ENCODE data around the gene SDCCAG8. TPM values are rescaled to one million over a fixed set of nuclear protein-coding genes. Genes with fewer than 3 reads are reported as not detected.

The SDCCAG8 gene
- polyA plus RNA-seq, 3 donors: 33.2 to 34.4 (median 33.4) TPM

DNA sequence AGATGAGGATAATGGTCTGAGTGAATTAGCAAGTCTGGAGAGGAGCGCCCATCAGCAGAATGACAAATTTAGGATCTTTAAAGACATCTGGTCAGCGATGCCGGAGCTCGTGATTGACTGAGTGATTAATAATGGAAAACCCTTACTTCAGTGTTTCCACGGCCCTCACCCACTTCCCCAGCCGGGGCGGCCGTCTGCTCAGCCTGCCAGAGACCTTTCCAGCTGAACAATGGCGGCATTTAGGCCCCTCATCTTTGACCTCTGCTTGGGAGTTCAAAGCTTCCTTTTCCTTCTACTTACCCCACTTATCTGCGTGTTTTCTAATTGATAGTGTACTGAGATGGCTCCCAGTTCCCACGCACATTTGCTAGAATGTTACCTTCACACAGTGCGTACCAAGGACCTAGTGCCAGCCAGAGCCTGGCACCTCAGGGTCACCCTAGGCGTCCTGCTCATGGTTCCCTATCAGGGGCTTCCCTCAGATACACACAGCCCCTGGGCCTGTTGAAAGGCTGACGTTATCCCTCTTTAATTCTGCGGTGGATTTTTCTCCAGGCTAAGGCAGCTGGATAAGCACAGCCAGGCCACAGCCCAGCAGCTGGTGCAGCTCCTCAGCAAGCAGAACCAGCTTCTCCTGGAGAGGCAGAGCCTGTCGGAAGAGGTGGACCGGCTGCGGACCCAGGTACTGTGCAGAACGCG, 232.8 kb downstream of the SDCCAG8 start:
- H3K9ac ChIP-seq (ENCODE audit: insufficient read depth, low read length, poor library complexity, severe bottlenecking): no peak overlapping the region
- peaks cover 6% of the 10 kb centered on the region for H3K4me1 Mint-ChIP-seq
- H3K27ac Mint-ChIP-seq: peak overlapping the region in 2 of 7 donors; percentile 14 to 84
- H3K4me3 Mint-ChIP-seq: no peak overlapping the region
- intact Hi-C loops (cut with micrococcal nuclease): no loop called here
- TF ChIP-seq, protein P1, sequence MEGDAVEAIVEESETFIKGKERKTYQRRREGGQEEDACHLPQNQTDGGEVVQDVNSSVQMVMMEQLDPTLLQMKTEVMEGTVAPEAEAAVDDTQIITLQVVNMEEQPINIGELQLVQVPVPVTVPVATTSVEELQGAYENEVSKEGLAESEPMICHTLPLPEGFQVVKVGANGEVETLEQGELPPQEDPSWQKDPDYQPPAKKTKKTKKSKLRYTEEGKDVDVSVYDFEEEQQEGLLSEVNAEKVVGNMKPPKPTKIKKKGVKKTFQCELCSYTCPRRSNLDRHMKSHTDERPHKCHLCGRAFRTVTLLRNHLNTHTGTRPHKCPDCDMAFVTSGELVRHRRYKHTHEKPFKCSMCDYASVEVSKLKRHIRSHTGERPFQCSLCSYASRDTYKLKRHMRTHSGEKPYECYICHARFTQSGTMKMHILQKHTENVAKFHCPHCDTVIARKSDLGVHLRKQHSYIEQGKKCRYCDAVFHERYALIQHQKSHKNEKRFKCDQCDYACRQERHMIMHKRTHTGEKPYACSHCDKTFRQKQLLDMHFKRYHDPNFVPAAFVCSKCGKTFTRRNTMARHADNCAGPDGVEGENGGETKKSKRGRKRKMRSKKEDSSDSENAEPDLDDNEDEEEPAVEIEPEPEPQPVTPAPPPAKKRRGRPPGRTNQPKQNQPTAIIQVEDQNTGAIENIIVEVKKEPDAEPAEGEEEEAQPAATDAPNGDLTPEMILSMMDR (IDR thresholded peaks at IDR 0.05): no peak
- 99% methylated on average over 10 of the region's 20 CpGs for WGBS (ENCODE audit: insufficient coverage)
- no peak overlapping the region for H3K27ac ChIP-seq (ENCODE audit: low read depth in 1 of 2, low read length in 2 of 2)
- peaks cover under 1 to 3% of the 10 kb centered on the region in 2 donors for H3K4me1 ChIP-seq (ENCODE audit: control insufficient read depth in 1 of 2, insufficient read depth in 2 of 2, low read length in 2 of 2)
- H3K27me3 Mint-ChIP-seq (ENCODE audit: low read depth in 3 of 3): peaks cover under 1 to 6% (median 1%) of the 10 kb centered on the region in 3 donors
- H2AFZ ChIP-seq (ENCODE audit: insufficient read depth, low read depth, low read length, poor library complexity, severe bottlenecking): no peak overlapping the region
- no peaks in the 10 kb centered on the region for H3K27me3 ChIP-seq (ENCODE audit: control insufficient read depth in 2 of 2, insufficient read depth in 2 of 2, low read length in 2 of 2)
- no peak overlapping the region for H3K4me2 ChIP-seq (replicated peaks; ENCODE audit: extremely low read depth, low read length, poor library complexity, severe bottlenecking)
- H3K9me3 ChIP-seq (replicated peaks in 1 of 2; ENCODE audit: control insufficient read depth in 1 of 2, insufficient read depth in 1 of 2, low read length in 2 of 2): no peaks in the 10 kb centered on the region
- H4K20me1 ChIP-seq (ENCODE audit: insufficient read depth, low read length): no peaks in the 10 kb centered on the region
- H3K36me3 Mint-ChIP-seq: peaks cover 22 to 47% of the 10 kb centered on the region in 2 donors
- no peak for DNase-seq
- H3K79me2 ChIP-seq (ENCODE audit: insufficient read depth, low read length): no peaks in the 10 kb centered on the region
- H3K36me3 ChIP-seq (replicated peaks in 1 of 2; ENCODE audit: control insufficient read depth in 1 of 2, insufficient read depth in 2 of 2, low read length in 2 of 2): peaks cover 12 to 20% of the 10 kb centered on the region in 2 donors
- no peak overlapping the region for H3K4me3 ChIP-seq (replicated peaks in 1 of 3; ENCODE audit: low read depth in 2 of 3, low read length in 3 of 3)
- H3K9me3 Mint-ChIP-seq: peaks cover 0 to 6% (median 0%) of the 10 kb centered on the region in 7 donors

- TF ChIP-seq, protein P1 (IDR thresholded peaks at IDR 0.05): no peak
- Histone ChIP-seq H3K4me2 (replicated peaks; ENCODE audit: extremely low read depth, low read length, poor library complexity, severe bottlenecking) (no peak overlapping the region), H3K4me3 (replicated peaks in 1 of 3; ENCODE audit: low read depth in 2 of 3, low read length in 3 of 3) (no peak overlapping the region), H3K27ac (ENCODE audit: low read depth in 1 of 2, low read length in 2 of 2) (no peak overlapping the region), H4K20me1 (ENCODE audit: insufficient read depth, low read length) (no peaks in the 10 kb centered on the region), H3K4me1 (ENCODE audit: control insufficient read depth in 1 of 2, insufficient read depth in 2 of 2, low read length in 2 of 2) (peaks cover under 1 to 5% of the 10 kb centered on the region in 2 donors), H2AFZ (ENCODE audit: insufficient read depth, low read depth, low read length, poor library complexity, severe bottlenecking) (no peak overlapping the region), H3K9me3 (replicated peaks in 1 of 2; ENCODE audit: control insufficient read depth in 1 of 2, insufficient read depth in 1 of 2, low read length in 2 of 2) (no peaks in the 10 kb centered on the region), H3K27me3 (ENCODE audit: control insufficient read depth in 2 of 2, insufficient read depth in 2 of 2, low read length in 2 of 2) (no peaks in the 10 kb centered on the region), H3K79me2 (ENCODE audit: insufficient read depth, low read length) (no peaks in the 10 kb centered on the region), H3K36me3 (replicated peaks in 1 of 2; ENCODE audit: control insufficient read depth in 1 of 2, insufficient read depth in 2 of 2, low read length in 2 of 2) (peaks cover 12 to 20% of the 10 kb centered on the region in 2 donors), H3K9ac (ENCODE audit: insufficient read depth, low read length, poor library complexity, severe bottlenecking) (no peak overlapping the region)
- intact Hi-C loops (cut with micrococcal nuclease): no loop called here
- Mint-ChIP-seq H3K36me3 (peaks cover 21 to 45% of the 10 kb centered on the region in 2 donors), H3K4me3 (no peak overlapping the region), H3K9me3 (peaks cover 0 to 6% (median 0%) of the 10 kb centered on the region in 7 donors), H3K27ac (peak overlapping the region in 2 of 7 donors; percentile 14 to 84), H3K27me3 (ENCODE audit: low read depth in 3 of 3) (peaks cover 0 to 3% (median 0%) of the 10 kb centered on the region in 3 donors), H3K4me1 (peaks cover 5% of the 10 kb centered on the region)
- no peak for DNase-seq
- WGBS (ENCODE audit: insufficient coverage): 99% methylated on average over 14 of the region's 24 CpGs
Measured at GRCh38 chr1:243489158-243489527, 233.3 kb downstream of the SDCCAG8 start.

Data from CD14-positive monocyte (primary cell).